Activated CD8-positive, alpha-beta memory T cell treated with anti-CD3 and anti-CD28 coated beads for 48 hours (primary cell): Measurements from ENCODE around the gene ANKRD1.

ENCODE experiments used
- DNase-seq, 3 experiments: peaks; one replicate each; pipeline ENCODE4 v3.0.0-alpha.2; 2020; ENCODE audit warnings: low read depth in 2 of 3, low spot score in 2 of 3

The ANKRD1 gene

GRCh38 chr10:90862908-90863514 lies 57.9 kb downstream of the ANKRD1 start:
- DNase-seq = no peak
